ENCODE data around the gene CXorf38.
A peak's percentile ranks its signal among the peaks of the same experiment; 100 is the strongest.

CXorf38 gene

GRCh38 chrX:40651620-40652223, 4.4 kb upstream of the CXorf38 start:
- TF ChIP-seq ZFX (IDR thresholded peaks at IDR 0.05): no peak
- peak; percentile 72 for TF ChIP-seq CTCF (conservative IDR thresholded peaks at IDR 0.05)
- no peak overlapping the region for H3K27ac ChIP-seq

DNA sequence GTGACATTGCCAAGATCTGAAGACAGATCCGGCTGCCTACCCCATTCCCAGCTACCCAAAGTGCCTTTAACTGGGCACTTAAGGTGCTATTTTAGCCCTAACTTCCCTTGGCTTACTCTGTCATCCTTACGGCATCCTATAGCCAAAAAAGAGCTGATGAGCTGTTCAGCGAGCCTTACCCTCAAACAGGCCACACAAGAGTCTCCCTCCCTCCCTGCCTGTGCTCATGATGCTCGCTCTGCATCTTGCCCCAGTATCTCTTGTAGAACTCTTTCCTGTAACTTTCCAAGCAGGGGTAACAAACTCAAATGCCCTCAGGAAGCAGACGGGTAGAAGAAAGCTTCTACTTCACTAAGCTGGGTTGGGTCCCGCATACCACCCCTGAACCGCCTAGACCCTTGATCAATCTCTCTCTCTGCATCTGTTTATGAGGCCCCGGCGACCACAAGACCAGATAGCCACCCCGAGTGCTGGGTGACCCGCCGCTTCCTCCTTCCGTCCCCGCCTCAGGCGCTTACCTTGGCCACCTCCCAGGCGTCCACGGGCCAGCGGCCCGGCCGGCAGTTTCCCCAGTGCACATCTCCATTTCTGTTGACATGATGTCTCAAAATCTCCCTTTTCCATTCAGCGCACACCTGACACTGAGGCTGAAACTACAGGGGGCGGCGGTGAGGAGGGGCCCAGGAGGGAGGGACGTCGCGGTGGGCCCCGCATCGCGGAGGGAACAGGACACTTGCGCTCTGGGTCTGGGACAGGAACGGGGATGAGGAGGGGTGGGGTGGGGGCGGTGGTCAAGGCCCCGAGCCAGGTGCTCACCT, 663 bp downstream of the CXorf38 start:
- peak overlapping the region; percentile 93 for H3K27ac ChIP-seq
- peak; percentile 59 for TF ChIP-seq ZFX (IDR thresholded peaks at IDR 0.05)
- TF ChIP-seq CTCF (conservative IDR thresholded peaks at IDR 0.05): no peak

GRCh38 chrX:40644821-40645358, 2.5 kb downstream of the CXorf38 start:
- no peak for TF ChIP-seq ZFX (IDR thresholded peaks at IDR 0.05)
- TF ChIP-seq CTCF (conservative IDR thresholded peaks at IDR 0.05): no peak
- no peak overlapping the region for H3K27ac ChIP-seq

DNA sequence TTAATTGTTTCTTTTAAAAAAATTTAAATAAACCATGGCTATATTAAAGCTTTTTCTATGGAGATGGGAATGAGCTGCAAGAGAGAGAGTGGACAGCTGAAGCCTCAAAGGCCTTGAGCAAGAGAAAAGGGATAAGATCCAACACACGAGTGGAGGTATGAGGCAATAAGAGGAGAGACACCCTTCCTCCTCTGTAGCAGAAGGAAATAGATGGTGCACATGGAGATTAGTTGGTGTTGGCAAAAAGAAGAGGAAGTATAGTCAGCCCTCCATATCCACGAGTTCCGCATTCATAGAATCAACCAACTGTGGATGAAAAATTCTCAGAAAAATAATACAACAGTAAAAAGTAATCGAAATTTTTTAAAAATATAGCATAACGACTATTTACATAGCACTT, 3.2 kb downstream of the CXorf38 start:
- TF ChIP-seq CTCF (conservative IDR thresholded peaks at IDR 0.05): no peak
- no peak for TF ChIP-seq ZFX (IDR thresholded peaks at IDR 0.05)
- no peak overlapping the region for H3K27ac ChIP-seq

GRCh38 chrX:40637687-40638086, 9.7 kb downstream of the CXorf38 start:
- TF ChIP-seq ZFX (IDR thresholded peaks at IDR 0.05): no peak
- no peak for TF ChIP-seq CTCF (conservative IDR thresholded peaks at IDR 0.05)
- no peak overlapping the region for H3K27ac ChIP-seq

- TF ChIP-seq ZFX (IDR thresholded peaks at IDR 0.05) (no peak), CTCF (conservative IDR thresholded peaks at IDR 0.05) (no peak)
- no peak overlapping the region for H3K27ac ChIP-seq
Measured at GRCh38 chrX:40632199-40632598, 15.2 kb downstream of the CXorf38 start.

DNA sequence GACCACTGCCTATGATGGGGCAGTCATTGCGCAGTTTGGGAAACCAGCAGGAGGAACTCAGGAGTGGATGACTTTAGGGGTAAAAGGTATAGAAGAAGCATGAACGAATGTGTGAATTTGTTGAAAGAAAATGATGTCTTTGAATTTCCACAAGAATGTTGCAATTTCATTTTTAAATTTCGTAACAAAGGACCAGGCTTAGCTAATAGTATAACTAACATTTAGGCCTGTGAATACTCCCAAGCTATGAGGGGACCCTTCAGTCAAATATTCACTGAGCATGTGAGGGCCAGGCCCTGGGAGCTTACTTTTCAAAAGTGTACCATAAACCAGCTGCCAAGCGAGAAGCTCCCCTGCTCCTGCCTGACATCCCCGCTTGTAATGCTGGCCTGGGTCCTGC, 18.9 kb downstream of the CXorf38 start:
- TF ChIP-seq ZFX (IDR thresholded peaks at IDR 0.05) (no peak), CTCF (conservative IDR thresholded peaks at IDR 0.05) (no peak)
- no peak overlapping the region for H3K27ac ChIP-seq

Measured in C4-2B (cell line).